GM19463 (cell line): ENCODE measurements around the gene PCDHB10.

Experiments used
- ATAC-seq: cut with Tn5 transposase; IDR thresholded peaks from one replicate; pipeline ENCODE4 v1.9.1; 2021; ENCODE audit warnings: mild to moderate bottlenecking, moderate library complexity; ENCODE audit not compliant: unreplicated experiment

PCDHB10 gene

DNA sequence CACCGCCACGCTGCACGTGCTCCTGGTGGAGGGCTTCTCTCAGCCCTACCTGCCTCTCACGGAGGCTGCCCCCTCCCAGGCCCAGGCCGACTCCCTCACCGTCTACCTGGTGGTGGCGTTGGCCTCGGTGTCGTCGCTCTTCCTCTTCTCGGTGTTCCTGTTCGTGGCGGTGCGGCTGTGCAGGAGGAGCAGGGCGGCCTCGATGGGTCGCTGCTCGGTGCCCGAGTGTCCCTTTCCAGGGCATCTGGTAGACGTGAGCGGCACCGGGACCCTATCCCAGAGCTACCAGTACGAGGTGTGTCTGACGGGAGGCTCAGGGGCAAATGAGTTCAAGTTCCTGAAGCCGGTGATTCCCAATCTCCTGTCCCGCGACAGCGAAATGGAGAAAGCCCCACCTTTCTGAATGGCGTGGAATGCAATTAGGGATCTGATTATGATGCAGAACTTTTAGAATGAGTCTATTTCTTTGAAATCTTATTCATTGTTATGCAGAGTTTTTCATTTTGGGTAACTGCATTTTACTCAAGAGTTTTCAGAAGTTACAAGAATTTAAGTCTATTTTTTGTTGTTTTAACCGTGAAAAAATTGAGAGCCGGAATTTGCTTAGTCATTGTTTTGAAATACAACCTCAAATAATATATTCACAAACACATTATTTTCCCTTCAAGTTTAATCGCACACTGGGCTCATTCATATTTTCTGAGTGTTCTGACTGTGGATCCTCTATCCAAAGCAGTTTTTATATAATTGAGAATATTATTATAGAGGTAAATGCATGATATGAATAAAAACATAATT lies 44.6 kb downstream of the PCDHB10 start:
- ATAC-seq: no peak

GRCh38 chr5:141241496-141241895 lies 49.3 kb downstream of the PCDHB10 start:
- ATAC-seq: no peak
